DND-41 (cell line): Measurements from ENCODE around the gene CHSY3.

Source experiments
- ATAC-seq: fragments of 200-7000 bp; cut with Tn5 transposase; 3 replicates; pipeline ENCODE4 v1.9.1; 2021; ENCODE audit warnings: low read depth; ENCODE audit not compliant: insufficient read depth
- DNase-seq: peaks from one replicate; pipeline ENCODE4 v3.0.0-alpha.2; 2020
- H2AFZ ChIP-seq: 2 replicates; pipeline ENCODE4 v1.6.0; 2012; ENCODE audit warnings: low read depth, low read length
- H3K27ac ChIP-seq: 2 replicates; pipeline ENCODE4 v1.5.1; 2012; ENCODE audit warnings: low read length, inconsistent platforms
- H3K27me3 ChIP-seq: fragments of 200-600 bp; sonication (generic); 2 replicates; pipeline ENCODE4 v1.6.0; 2012; ENCODE audit warnings: low read length, mild to moderate bottlenecking, inconsistent platforms; ENCODE audit not compliant: insufficient read depth, poor library complexity
- H3K36me3 ChIP-seq: 2 replicates; pipeline ENCODE4 v1.5.1; 2012; ENCODE audit warnings: low read length, inconsistent platforms; ENCODE audit not compliant: insufficient read depth
- H3K4me1 ChIP-seq: 2 replicates; pipeline ENCODE4 v1.5.1; 2012; ENCODE audit warnings: mild to moderate bottlenecking, low read length; ENCODE audit not compliant: insufficient read depth
- H3K4me2 ChIP-seq: 2 replicates; pipeline ENCODE4 v1.6.0; 2012; ENCODE audit warnings: mild to moderate bottlenecking, moderate library complexity, low read length, inconsistent platforms; ENCODE audit not compliant: insufficient read depth
- H3K4me3 ChIP-seq, 2 experiments: fragments of 200-600 bp in 1 of 2; shearing (Covaris generic) in 1 of 2; 2 replicates each; pipeline ENCODE4 v1.5.1; 2012 to 2016; ENCODE audit warnings: inconsistent platforms in 2 of 2, low read length in 2 of 2, mild to moderate bottlenecking in 2 of 2, low read depth in 1 of 2, moderate library complexity in 1 of 2
- H3K79me2 ChIP-seq: 2 replicates; pipeline ENCODE4 v1.6.0; 2012; ENCODE audit warnings: low read length, inconsistent platforms; ENCODE audit not compliant: insufficient read depth
- H3K9ac ChIP-seq: 2 replicates; pipeline ENCODE4 v1.6.0; 2012; ENCODE audit warnings: low read depth, mild to moderate bottlenecking, inconsistent platforms, low read length, moderate library complexity
- H3K9me3 ChIP-seq: 2 replicates; pipeline ENCODE4 v1.5.1; 2012; ENCODE audit warnings: low read length, moderate library complexity, mild to moderate bottlenecking, inconsistent platforms; ENCODE audit not compliant: insufficient read depth, severe bottlenecking
- H4K20me1 ChIP-seq: 2 replicates; pipeline ENCODE4 v1.6.0; 2012; ENCODE audit warnings: low read length; ENCODE audit not compliant: insufficient read depth
- EZH2 ChIP-seq: IDR thresholded peaks from 3 replicates; pipeline ENCODE4 v1.6.1; 2012; ENCODE audit warnings: borderline replicate concordance, low read depth, mild to moderate bottlenecking, moderate library complexity, low read length, inconsistent platforms; ENCODE audit not compliant: severe bottlenecking
- TF ChIP-seq, protein P1 (sequence below): IDR thresholded peaks from 2 replicates; pipeline ENCODE4 v1.5.1; 2012; ENCODE audit warnings: borderline replicate concordance, low read length, moderate library complexity, mild to moderate bottlenecking; ENCODE audit not compliant: poor library complexity, severe bottlenecking; ENCODE audit errors: extremely low read depth

The CHSY3 gene

DNA sequence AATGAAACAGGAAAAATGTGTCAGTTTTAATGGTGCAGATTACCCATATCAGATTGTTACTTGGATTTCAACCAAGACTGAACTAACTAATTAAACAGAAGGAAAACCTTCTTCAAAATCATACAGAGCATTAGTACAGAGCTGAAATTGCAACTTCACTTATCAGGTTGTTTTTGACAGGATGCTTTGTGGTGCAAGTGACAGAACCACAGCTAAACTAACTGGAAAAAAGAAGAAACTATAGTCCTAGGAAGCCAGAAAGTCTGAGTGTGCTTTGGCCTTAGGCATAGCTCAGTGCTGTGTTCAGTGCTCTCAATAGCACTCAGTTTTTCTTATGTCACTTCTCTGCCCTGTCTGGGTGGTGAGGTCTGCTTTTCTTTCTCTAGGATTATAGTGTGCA is 267.4 kb downstream of the CHSY3 start:
- Histone ChIP-seq H3K79me2 (no peaks in the 10 kb centered on the region), H3K4me2 (no peak overlapping the region), H3K4me1 (no peaks in the 10 kb centered on the region), H3K36me3 (no peaks in the 10 kb centered on the region), H2AFZ (no peak overlapping the region), H3K9me3 (no peaks in the 10 kb centered on the region), H3K27me3 (no peaks in the 10 kb centered on the region), H4K20me1 (no peaks in the 10 kb centered on the region), H3K9ac (no peak overlapping the region), H3K27ac (no peak overlapping the region), H3K4me3 (no peak overlapping the region)
- ATAC-seq (no peak), DNase-seq (no peak)
- TF ChIP-seq EZH2, result no peak
- TF ChIP-seq, protein P1, sequence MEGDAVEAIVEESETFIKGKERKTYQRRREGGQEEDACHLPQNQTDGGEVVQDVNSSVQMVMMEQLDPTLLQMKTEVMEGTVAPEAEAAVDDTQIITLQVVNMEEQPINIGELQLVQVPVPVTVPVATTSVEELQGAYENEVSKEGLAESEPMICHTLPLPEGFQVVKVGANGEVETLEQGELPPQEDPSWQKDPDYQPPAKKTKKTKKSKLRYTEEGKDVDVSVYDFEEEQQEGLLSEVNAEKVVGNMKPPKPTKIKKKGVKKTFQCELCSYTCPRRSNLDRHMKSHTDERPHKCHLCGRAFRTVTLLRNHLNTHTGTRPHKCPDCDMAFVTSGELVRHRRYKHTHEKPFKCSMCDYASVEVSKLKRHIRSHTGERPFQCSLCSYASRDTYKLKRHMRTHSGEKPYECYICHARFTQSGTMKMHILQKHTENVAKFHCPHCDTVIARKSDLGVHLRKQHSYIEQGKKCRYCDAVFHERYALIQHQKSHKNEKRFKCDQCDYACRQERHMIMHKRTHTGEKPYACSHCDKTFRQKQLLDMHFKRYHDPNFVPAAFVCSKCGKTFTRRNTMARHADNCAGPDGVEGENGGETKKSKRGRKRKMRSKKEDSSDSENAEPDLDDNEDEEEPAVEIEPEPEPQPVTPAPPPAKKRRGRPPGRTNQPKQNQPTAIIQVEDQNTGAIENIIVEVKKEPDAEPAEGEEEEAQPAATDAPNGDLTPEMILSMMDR, result no peak

DNA sequence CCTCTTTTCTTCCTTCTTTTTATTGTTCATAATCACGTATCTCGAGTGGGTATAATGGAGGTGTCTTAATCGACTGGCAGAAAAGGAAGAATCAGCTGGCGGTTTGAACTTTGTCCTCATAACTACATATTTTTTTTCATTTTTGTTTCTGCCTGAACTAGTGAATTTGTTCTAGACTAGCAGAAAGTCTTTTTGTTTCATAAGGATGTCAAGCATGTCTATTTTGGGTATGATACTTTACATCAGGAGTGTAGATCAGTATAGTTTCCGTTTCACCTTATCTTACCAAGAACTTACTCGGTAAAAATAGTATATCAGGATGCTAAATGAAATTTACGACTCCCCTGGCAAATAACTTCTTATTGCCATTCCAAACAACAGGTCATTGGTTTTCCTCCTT is 278.9 kb downstream of the CHSY3 start:
- TF ChIP-seq, protein P1, result no peak
- no peak for TF ChIP-seq EZH2
- H3K79me2 ChIP-seq, result no peaks in the 10 kb centered on the region
- no peak overlapping the region for H3K9ac ChIP-seq
- H3K4me1 ChIP-seq, result no peaks in the 10 kb centered on the region
- no peak overlapping the region for H2AFZ ChIP-seq
- no peak overlapping the region for H3K4me3 ChIP-seq
- H3K36me3 ChIP-seq, result no peaks in the 10 kb centered on the region
- no peak overlapping the region for H3K27ac ChIP-seq
- H3K4me2 ChIP-seq, result no peak overlapping the region
- no peaks in the 10 kb centered on the region for H3K27me3 ChIP-seq
- ATAC-seq, result no peak
- H4K20me1 ChIP-seq, result no peaks in the 10 kb centered on the region
- no peaks in the 10 kb centered on the region for H3K9me3 ChIP-seq
- no peak for DNase-seq

GRCh38 chr5:130189961-130190360 is 285.7 kb downstream of the CHSY3 start:
- no peak for TF ChIP-seq EZH2
- TF ChIP-seq, protein P1, result no peak
- Histone ChIP-seq H3K4me1 (no peaks in the 10 kb centered on the region), H3K36me3 (no peaks in the 10 kb centered on the region), H3K27ac (no peak overlapping the region), H3K9ac (no peak overlapping the region), H3K27me3 (no peaks in the 10 kb centered on the region), H3K79me2 (no peaks in the 10 kb centered on the region), H3K9me3 (no peaks in the 10 kb centered on the region), H2AFZ (no peak overlapping the region), H4K20me1 (no peaks in the 10 kb centered on the region), H3K4me3 (no peak overlapping the region), H3K4me2 (no peak overlapping the region)
- DNase-seq, result no peak
- ATAC-seq, result no peak

- no peak overlapping the region for H3K4me2 ChIP-seq
- H2AFZ ChIP-seq, result no peak overlapping the region
- DNase-seq (no peak), ATAC-seq (no peak)
- no peak overlapping the region for H3K4me3 ChIP-seq
- no peaks in the 10 kb centered on the region for H3K27me3 ChIP-seq
- H3K9me3 ChIP-seq, result no peaks in the 10 kb centered on the region
- H3K9ac ChIP-seq, result no peak overlapping the region
- TF ChIP-seq, protein P1, result no peak
- TF ChIP-seq EZH2, result no peak
- no peaks in the 10 kb centered on the region for H3K4me1 ChIP-seq
- H4K20me1 ChIP-seq, result no peaks in the 10 kb centered on the region
- no peaks in the 10 kb centered on the region for H3K36me3 ChIP-seq
- no peak overlapping the region for H3K27ac ChIP-seq
- H3K79me2 ChIP-seq, result no peaks in the 10 kb centered on the region
These were observed 294.7 kb downstream of the CHSY3 start for GRCh38 chr5:130198927-130199326.
